ENCODE data around the gene BCL7B.
"Not testable (repeated sequence)": the region's sequence is repeated elsewhere in the genome, so short reads cannot be mapped to it uniquely, and the experiment has no call there.

The BCL7B gene

DNA sequence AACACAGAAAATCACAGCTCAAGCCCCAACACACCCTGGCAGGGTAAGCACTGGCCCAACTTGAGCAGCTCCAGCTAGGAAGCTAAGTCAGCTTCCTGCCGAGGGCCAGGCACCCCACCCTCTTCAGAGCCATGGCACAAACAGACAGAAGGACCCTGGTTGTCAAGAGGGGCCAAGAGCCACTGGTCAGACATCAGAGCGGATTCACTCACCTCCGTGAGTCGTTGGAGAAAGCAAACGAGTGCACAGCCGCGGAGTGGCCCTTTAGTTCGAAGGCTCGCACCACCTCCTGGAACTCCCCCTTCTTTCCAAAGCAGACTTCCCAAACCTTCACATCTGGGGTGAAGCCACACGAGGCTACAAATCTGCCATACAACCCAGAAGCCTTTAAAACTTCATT, 13.5 kb upstream of the BCL7B start:
- DNase-seq = no peak

DNA sequence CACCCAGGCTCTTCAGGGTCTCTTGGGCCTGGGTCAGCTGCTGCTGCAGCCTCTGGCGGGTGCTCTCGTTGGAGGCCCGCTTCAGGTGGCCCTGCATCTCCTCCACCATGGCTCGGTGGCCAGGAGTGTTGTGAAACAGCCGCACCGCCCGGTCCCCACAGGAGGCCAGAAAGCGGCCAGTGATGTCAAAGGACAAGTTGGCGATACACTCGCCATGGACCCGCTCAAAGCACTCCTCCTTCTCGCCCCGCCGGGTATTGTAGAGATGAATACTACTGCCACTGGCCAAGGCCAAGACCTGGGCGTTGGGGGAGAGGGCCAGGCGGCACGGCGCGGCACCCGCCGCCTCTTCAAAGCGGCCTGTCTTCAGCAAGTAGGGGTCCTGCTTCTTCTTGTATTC, 13.0 kb upstream of the BCL7B start:
- DNase-seq = no peak

DNA sequence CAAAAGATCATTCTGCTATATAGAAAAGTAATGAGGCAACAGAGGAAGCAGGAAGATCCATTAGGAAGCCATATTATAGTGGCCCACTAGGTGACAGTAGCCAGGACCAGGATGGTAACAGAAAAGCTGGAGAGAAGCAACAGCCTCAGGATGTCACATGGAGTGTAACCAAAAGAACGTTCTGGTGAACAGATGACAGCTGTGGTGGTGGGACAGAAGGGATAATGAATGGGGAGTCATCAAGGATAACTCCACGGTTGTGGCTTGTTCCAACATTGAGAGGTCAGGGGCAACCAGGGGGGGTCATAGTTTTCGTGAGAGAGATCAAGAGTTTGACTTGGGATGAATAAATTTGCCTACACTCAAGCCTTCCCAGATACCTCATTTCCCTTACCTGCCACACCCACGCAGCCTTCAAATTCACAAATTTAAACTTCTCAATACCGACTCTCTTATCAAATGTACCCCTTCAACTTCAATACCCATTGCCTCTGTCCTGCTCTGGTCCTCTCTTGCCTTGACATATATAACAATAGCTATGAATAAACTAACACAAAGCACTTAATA, 11.6 kb upstream of the BCL7B start:
- DNase-seq = no peak

DNA sequence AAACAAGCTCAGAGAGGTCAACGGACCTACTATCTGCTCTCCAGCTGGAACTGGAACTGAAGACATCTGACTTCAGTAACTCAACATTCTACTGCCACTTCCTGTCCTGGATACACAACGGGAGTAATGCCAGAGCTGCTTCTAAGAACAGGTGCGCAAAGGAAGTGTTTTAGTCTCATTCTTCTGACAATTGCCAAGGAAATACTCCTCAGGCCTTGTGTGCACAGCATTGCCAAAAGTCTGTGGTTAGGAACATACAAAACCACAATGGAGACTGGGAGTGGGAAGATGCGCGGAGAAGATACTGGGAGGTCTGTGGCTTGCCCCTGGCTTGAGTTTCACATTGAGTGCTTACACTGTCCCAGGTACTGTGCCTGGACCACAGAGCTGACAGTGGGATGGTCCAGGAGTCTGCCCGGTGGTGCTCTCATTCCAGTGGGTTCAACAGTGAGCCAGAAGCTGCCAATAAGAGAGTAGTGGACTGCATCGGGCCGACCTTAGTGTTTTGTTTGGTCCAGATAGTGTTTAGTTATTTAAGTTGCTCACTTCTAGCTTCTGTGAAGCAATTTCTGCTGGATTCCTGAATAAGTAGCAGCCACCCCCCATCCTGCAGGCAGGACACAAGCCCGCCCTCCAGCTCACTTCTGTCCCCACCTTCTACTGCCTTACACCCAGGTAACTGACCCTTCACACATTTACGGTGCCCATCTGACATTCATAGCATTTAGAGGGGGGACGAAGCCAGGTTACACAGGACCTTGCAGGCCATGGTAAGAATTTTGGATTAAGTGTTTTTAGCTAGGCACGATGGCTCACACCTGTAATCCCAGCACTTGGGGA, 10.6 kb upstream of the BCL7B start:
- no peak for DNase-seq

DNA sequence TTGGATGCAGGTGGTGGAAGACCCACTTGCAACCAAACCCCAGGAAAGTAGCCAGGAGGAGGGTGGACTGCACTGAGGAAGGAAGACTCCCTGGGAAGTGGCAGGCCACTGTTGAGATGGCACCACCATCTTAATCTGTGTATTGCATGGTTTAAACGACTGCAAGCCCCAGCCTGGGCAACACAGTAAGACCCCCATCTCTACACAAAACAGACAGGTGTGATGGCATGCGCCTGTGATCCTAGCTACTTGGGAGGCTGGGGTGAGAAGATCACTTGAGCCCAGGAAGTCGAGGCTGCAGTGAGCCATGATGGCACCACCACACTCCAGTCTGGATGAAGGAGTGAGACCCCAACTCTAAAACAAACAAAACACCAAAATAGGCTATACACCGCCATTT, 9.7 kb upstream of the BCL7B start:
- no peak for DNase-seq

DNA sequence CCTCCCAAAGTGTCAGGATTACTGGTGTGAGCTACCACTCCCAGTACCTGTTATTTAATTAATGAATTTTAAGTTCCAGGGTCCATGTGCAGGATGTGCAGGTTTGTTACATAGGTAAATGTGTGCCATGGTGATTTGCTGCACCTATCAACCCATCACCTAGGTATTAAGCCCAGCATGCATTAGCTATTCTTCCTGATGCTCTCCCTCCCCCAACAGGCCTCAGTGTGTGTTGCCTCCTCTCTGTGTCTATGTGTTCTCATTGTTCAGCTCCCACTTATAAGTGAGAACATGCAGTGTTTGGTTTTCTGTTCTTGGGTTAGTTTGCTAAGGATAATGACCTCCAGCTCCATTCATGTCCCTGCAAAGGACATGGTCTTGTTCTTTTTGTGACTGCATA, 8.9 kb upstream of the BCL7B start:
- peak; percentile 12 for DNase-seq

- peak; percentile 9 for DNase-seq
Measured at GRCh38 chr7:73565675-73566340, 8.3 kb upstream of the BCL7B start.

DNA sequence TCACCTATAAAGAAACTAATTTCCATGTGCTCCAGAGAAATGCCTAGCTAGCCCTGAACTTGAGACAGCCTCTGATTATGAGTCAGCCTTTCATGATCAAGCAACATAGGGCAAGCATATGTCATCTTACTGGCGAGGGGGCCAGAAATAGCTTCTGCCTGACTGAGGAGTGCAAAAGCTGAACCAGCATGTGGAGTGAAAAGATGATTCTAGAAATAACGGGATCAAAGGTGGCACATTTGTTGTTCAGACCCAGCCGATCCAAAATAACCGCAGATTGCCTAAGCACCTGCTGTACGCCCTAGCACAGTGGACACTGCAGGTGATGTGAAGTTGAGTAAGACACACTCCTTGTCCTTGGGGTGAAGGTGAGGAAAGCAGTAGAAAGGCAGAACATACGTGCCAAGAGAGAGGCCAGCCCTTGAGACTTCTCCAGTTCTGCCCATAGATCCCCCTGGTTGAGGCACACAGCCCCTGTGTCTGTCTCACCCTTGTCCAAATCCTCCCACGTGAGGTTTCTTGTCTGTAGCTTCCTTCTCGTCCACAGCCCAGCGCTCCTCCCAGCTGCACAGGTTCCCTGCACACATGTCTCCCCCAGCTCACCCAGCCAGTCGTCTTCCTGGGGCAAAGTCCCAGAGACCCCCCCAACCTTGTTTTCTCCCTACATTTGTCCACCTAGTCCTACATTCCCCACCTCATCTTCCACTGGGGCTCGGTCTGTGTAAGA, 2.8 kb upstream of the BCL7B start:
- DNase-seq = no peak

- DNase-seq = peak; percentile 93
Measured at GRCh38 chr7:73557108-73557396, 438 bp downstream of the BCL7B start.

DNA sequence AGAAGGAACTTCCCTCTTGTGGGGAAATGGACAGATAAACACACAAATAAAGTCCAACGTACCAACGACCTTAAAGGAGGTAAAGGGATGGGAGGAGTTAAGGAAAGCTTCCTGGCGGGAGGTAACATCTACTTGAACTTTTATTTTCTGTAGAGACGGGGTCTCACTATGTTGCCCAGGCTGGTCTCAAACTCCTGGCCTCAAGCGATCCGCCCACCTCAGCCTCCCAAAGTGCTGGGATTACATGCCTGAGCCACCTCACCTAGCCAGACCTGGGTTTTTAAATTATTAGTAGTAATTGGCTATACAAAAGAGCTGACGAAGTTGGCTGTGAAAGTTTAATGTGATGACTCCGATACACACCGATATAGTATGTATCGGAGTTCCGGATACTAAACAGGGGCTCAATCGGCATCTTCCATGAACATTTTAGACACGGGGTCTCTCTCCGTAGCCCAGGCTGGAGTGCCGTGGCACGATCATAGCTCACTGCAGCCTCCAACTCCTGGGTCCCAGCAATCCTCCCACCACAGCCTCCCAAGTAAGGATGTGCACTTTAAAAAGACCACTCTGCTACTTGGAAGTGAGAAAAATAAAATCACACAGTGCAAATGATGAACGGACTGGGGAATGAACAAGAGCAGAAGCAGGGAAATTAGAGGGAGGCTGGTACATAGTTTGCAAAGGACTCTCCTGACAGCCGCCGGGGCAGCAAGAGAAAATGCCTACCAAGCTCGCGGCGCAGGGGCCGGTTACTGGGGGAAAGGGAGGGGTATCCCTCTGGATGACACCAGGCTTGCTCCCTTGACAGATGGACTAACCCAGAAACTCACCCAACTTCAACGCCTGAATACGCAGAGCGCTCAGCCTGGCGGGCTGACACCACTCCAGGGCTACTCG, 1.0 kb downstream of the BCL7B start:
- no peak for DNase-seq

- DNase-seq = no peak
Measured at GRCh38 chr7:73555411-73555982, 2.0 kb downstream of the BCL7B start.

DNA sequence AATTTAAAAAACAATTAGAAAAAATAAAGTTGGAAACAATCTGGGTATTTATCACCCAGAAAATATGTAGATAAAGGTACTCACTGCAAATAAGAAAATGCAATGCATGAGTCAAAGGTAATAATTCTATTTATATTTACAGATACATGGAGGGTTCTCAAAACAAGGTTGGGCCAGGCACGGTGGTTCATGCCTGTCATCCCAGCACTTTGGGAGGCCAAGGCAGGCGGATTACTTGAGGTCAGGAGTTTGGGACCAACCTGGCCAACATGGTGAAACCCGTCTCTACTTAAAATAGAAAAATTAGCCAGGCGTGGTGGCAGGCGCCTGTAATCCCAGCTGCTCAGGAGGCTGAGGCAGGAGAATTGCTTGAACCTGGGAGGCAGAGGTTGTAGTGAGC, 7.4 kb downstream of the BCL7B start:
- not testable (repeated sequence) for DNase-seq

GRCh38 chr7:73549176-73549575, 8.3 kb downstream of the BCL7B start:
- DNase-seq = no peak

- DNase-seq = no peak
Measured at GRCh38 chr7:73547841-73548240, 9.6 kb downstream of the BCL7B start.

GRCh38 chr7:73544678-73545077, 12.8 kb downstream of the BCL7B start:
- no peak for DNase-seq

- DNase-seq = no peak
Measured at GRCh38 chr7:73541722-73542121, 15.8 kb downstream of the BCL7B start.

- DNase-seq = no peak
Measured at GRCh38 chr7:73539709-73540108, 17.8 kb downstream of the BCL7B start.

DNA sequence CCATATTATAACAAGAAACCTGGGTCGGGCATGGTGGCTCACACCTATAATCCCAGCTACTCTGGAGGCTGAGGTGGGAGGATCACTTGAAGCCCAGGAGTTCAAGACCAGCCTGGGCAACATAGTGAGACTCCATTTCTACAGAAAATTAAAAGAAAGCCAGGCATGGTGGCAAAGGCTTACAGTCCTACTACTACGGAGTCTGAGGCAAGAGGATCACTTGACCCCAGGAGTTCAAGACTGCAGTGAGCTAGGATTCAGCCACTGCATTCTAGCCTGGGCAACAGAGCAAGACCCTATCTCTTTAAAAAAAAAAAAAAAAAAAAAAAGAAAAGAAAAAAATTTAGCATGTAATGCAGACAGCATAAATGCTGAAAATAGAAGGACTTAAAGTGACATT, 19.0 kb downstream of the BCL7B start:
- DNase-seq = not testable (repeated sequence)

GRCh38 chr7:73537051-73537450, 20.4 kb downstream of the BCL7B start:
- no peak for DNase-seq

DNA sequence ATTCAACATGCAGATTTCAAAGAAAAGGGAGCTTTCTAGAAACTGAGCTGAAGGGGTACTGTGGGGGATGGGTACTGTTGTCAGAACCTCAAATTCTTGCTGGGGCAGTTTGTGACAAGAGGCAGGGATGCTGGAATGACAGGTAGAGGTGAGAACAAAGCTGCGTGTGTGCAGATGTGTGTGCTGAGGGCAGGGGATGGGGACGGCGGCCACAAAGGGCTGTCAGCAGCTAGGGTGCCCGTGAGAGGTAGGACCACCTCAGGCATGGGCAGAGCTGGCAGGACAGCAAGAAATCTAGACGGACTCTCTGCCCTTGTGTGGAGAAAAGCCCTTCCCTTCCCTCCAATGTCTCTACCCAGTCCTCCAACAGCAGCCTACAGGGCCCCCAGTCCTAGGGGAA, 21.0 kb downstream of the BCL7B start:
- DNase-seq = no peak

DNA sequence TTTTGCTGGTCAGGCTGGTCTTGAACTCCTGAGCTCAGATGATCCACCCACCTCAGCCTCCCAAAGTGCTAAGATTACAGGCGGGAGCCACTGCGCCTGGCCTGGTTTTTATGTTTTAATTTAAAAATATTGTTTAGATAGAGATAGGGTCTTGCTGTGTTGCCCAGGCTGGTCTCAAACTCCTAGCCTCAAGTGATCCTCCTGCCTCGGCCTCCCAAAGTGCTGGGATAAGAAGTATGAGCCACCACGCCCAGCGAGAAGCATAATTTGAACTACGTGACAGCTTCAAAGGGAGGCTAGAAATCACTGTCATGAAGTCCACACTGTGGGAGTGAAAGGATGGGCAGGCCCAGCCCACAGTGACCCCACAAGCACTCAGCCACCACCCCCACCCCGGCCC, 21.6 kb downstream of the BCL7B start:
- DNase-seq = not testable (repeated sequence)

GRCh38 chr7:73533742-73534141, 23.7 kb downstream of the BCL7B start:
- no peak for DNase-seq

Measured in CD4-positive, alpha-beta T cell treated with Interleukin-21 for 1 hour (primary cell).